GM21529 (cell line): ENCODE data around the gene TGFBRAP1.

Experiments used
- ATAC-seq: cut with Tn5 transposase; IDR thresholded peaks from one replicate; pipeline ENCODE4 v1.9.1; 2021; ENCODE audit not compliant: unreplicated experiment

Gene TGFBRAP1

DNA sequence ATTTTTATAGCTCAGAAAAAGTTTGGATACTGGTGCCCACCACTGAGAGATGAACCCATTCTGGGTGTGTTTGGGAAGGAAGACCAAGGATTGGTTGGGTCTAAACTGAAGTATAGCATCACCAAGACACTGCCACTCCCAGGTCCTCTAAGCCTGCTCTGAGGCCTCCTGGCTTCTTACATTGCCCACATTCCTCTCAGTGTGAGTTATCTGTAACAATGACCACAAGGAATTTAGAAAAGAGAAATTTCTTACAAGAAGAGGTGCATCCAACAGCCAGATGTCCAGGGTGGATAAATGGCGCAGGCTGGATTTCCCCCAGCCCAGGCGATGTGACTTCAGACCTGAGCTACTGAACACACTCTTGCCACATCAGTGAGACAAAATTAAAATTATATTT lies 89.6 kb downstream of the TGFBRAP1 start:
- no peak for ATAC-seq

DNA sequence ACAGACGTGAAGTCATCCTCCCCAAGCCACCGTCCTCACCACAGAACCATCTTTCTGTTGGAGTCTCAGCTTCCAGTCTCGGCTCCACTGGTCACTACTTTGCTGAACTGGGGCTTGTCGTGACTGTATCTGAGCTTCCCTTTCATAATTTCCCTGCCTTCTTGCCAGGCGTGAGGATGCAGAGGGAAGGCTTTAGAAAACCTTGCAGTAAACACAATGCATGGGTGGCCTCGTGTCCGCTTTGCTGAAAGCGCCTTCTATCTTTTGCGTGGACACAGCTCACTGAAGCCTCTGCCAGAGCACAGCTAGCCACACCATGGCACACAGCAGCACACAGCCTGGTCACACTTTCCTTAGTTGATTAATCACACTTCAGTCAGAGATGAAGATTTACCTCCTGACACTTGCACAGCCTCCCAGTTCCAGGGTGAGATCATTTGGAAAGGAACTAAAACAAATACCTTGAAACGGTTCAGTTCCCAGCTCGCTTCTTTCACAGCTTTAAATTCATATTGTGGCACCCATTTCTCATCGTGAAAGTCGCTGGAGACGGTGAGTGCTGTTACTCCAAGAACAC lies 90.8 kb downstream of the TGFBRAP1 start:
- no peak for ATAC-seq

DNA sequence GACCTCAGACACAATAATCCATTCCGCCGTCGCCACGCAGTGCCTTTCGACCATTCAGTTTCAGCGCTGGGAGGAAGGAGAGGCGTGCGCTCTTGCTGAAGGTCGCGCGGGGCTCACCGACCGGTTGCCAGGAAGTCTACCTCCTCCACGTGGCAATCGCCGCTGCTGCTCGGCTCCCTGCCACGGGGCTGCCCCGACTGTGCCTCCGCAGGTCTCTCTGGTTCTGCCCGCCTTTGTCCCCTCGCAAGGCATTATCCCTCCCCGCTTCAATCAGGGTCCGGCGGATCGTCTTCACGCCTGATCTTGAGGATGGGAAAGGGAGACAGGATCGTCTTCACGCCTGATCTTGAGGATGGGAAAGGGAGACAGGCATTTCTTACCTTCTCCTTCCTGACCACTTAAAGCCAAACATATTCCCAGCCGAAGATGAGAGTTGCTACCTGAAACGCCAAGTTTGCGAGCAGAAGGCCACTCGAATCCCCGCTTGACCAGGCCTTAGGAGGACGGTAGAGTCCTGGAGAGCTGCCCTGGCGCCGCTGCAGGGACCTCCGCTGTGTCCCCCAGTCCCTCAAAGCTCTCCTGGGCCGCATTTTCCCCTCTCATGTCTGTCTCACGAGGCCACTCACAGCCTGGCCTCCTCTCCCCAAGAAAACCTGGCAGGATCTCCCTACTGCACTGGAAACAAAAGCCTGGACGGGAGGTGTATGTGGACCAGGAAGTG lies 92.3 kb downstream of the TGFBRAP1 start:
- ATAC-seq, result no peak

DNA sequence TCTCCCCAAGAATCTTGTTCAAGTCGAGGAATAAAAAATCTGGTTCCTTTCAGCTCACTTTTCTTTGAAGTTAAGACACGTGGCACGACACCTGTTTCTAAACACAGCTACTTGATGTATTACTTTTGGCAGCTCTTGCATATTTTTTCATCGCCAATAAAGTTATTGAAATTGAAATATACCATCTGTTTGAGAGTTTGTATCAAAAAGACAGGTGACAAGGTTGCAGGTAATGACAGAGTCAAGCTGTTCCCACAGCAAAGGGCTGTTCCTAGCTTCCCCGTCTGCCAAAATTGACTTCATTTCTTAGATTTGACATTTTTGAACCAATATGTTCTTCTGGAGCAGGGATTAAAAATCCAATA lies 93.5 kb downstream of the TGFBRAP1 start:
- ATAC-seq, result no peak

DNA sequence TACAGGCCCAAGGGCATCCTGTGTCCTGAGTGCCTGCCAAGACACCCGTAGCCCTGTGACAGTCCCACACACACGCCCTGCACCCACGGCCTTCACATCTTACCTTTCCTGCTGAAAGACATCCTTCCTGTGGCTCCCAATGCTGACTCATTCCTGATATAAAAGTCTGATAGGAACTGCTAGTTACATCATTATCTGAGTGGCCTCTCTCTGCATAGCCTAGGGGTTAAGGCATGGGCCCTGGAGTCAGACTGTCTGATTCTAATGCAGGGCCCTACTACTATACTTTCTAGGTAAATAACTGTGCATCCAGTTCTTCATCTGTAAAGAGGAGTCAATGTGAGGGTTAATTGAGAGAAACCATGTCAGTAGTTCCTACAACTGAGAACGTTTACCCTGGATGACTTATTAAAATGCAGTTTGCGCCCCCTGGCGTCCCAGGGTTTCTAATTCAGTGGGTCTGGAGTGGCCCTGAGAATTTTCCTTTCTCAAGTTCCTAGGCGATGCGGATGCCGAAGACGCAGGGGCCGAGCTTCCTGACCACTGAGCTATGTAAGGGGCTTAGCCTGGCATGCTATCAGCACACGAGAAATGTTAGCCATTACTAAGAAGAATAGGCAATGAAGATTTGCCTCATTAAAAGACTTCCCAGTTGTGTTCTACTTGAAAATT lies 94.0 kb downstream of the TGFBRAP1 start:
- peak; percentile 77 for ATAC-seq

DNA sequence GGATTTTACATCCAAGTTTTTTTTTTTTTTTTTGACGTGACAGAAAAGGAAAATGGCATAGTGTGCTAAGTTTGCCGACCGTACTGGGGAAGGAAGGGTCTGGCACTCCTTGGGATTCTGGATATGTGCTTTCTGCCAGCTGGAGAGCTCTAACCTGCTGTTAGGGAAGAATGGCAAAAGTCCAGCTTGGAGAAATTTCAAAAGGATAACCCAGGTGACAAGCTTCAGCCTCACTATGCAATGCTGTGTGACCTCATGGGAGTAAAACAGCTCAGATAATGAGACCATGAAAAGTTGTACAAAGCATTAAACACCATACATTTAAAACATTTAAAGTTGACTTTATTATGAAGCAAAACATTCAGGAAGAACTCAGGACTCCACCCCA lies 98.3 kb downstream of the TGFBRAP1 start:
- ATAC-seq, result no peak

DNA sequence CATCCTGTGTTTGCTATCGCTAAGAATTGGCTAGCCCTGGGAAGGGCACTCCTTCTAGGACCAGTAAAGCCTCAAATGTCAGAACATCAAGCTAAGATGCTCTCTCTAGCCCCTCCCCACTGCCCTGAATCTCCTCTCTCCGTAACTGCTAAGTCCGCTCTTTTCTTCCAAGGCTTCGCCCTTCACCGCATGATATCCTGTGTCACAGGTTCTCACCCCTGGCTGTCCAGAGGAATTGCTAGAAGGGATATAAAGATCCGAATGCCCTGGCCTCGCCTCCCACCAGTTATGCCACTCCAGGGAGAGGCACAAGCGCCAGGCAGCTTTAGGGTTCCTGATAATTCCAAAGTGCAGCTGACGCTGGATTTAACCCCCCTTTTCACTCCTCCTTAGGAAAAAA lies 105.1 kb downstream of the TGFBRAP1 start:
- no peak for ATAC-seq

GRCh38 chr2:105220604-105221003 lies 108.9 kb downstream of the TGFBRAP1 start:
- no peak for ATAC-seq

DNA sequence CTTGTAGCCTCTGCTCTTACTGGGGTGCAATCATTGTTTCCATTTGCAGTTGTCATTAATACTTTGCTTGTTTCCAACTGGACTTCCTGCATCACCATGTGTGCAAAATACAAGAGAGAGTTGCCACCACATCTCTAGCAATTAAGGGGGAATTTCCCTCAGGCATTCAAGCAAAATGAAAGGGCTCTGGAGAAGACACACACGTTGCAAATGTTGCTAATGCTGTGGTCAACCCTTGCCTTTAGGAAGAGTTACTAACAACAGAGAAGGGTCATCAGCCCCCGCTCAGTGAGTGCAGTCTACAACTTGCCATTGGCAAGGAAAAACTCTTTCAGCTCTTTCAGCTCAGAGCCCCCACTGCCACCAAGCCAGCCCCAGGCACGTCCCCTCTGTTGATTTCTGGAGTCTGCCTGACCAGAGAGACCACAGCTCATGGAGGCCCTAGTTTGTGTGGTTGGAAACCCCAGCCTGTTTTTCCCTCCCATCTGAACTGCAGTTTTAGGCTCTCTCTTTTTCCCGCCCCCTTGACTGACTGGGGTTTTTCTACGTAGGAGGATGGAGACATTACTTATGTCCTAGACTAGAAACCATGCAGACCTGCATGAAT lies 113.8 kb downstream of the TGFBRAP1 start:
- ATAC-seq, result no peak
